ENCODE data around the gene EEIG2. TPM values are rescaled to one million over a fixed set of nuclear protein-coding genes. Genes with fewer than 3 reads are reported as not detected.

The EEIG2 gene
- total RNA-seq, 1 donor from 2014 or later: 5.1 TPM

- DNase-seq (no peak), ATAC-seq (ENCODE audit: poor library complexity) (peak; percentile 59)
- intact Hi-C loops (cut with DNase I): no loop called here
Observed at GRCh38 chr1:108570128-108570527, 10.2 kb downstream of the EEIG2 start.

- no peak for ATAC-seq (ENCODE audit: poor library complexity)
- DNase-seq: no peak
Observed at GRCh38 chr1:108570998-108571401, 11.1 kb downstream of the EEIG2 start.

GRCh38 chr1:108572182-108572581 lies 12.3 kb downstream of the EEIG2 start:
- ATAC-seq (ENCODE audit: poor library complexity) (no peak), DNase-seq (no peak)
- intact Hi-C loops (cut with DNase I): no loop called here

More at GRCh38 chr1:108570998-108571401, 11.1 kb downstream of the EEIG2 start:
- intact Hi-C loops (cut with DNase I): no loop called here

- intact Hi-C loops (cut with DNase I): no loop called here
- no peak for ATAC-seq (ENCODE audit: poor library complexity)
- no peak for DNase-seq
Observed at GRCh38 chr1:108573183-108573582, 13.3 kb downstream of the EEIG2 start.

- DNase-seq (no peak), ATAC-seq (ENCODE audit: poor library complexity) (no peak)
- intact Hi-C loops (cut with DNase I): no loop called here
Observed at GRCh38 chr1:108574008-108574407, 14.1 kb downstream of the EEIG2 start.

GRCh38 chr1:108575375-108575774 lies 15.5 kb downstream of the EEIG2 start:
- intact Hi-C loops (cut with DNase I): no loop called here
- ATAC-seq (ENCODE audit: poor library complexity): no peak
- no peak for DNase-seq

- ATAC-seq (ENCODE audit: poor library complexity) (peak; percentile 51), DNase-seq (no peak)
- intact Hi-C loops (cut with DNase I): no loop called here
Observed at GRCh38 chr1:108583757-108584427, 24.0 kb downstream of the EEIG2 start.

GRCh38 chr1:108584428-108584856 lies 24.5 kb downstream of the EEIG2 start:
- no peak for DNase-seq
- intact Hi-C loops (cut with DNase I): no loop called here

GRCh38 chr1:108585313-108585712 lies 25.4 kb downstream of the EEIG2 start:
- DNase-seq (no peak), ATAC-seq (ENCODE audit: poor library complexity) (no peak)
- intact Hi-C loops (cut with DNase I): no loop called here

More at GRCh38 chr1:108584428-108584856, 24.5 kb downstream of the EEIG2 start:
- ATAC-seq (ENCODE audit: poor library complexity): no peak

GRCh38 chr1:108590441-108590840 lies 30.5 kb downstream of the EEIG2 start:
- intact Hi-C loops (cut with DNase I): loop anchor here (5.0 kb wide), 1 partner anchor 33 kb away; no protein-coding TSS in a partner anchor
- peak; percentile 68 for ATAC-seq (ENCODE audit: poor library complexity)
- DNase-seq: peak; percentile 51

GRCh38 chr1:108590957-108591356 lies 31.1 kb downstream of the EEIG2 start:
- intact Hi-C loops (cut with DNase I): loop anchor here (5.0 kb wide), 1 partner anchor 34 kb away; no protein-coding TSS in a partner anchor
- ATAC-seq (ENCODE audit: poor library complexity): peak; percentile 79
- no peak for DNase-seq

- intact Hi-C loops (cut with DNase I): loop anchor here (5.0 kb wide), 1 partner anchor 34 kb away; no protein-coding TSS in a partner anchor
- DNase-seq (no peak), ATAC-seq (ENCODE audit: poor library complexity) (peak; percentile 63)
Observed at GRCh38 chr1:108591466-108591865, 31.6 kb downstream of the EEIG2 start.

GRCh38 chr1:108592030-108592759 lies 32.3 kb downstream of the EEIG2 start:
- DNase-seq: no peak
- intact Hi-C loops (cut with DNase I): loop anchor here (5.0 kb wide), 1 partner anchor 35 kb away; no protein-coding TSS in a partner anchor
- peak; percentile 19 for ATAC-seq (ENCODE audit: poor library complexity)

GRCh38 chr1:108593448-108593847 lies 33.5 kb downstream of the EEIG2 start:
- DNase-seq (no peak), ATAC-seq (ENCODE audit: poor library complexity) (no peak)
- intact Hi-C loops (cut with DNase I): loop anchor here (5.0 kb wide), 1 partner anchor 36 kb away; no protein-coding TSS in a partner anchor

GRCh38 chr1:108595507-108595906 lies 35.6 kb downstream of the EEIG2 start:
- ATAC-seq (ENCODE audit: poor library complexity) (peak; percentile 45), DNase-seq (no peak)
- intact Hi-C loops (cut with DNase I): no loop called here

- no peak for DNase-seq
- no peak for ATAC-seq (ENCODE audit: poor library complexity)
- intact Hi-C loops (cut with DNase I): no loop called here
Observed at GRCh38 chr1:108597041-108597440, 37.1 kb downstream of the EEIG2 start.

- ATAC-seq (ENCODE audit: poor library complexity) (no peak), DNase-seq (no peak)
- intact Hi-C loops (cut with DNase I): no loop called here
Observed at GRCh38 chr1:108598340-108598739, 38.4 kb downstream of the EEIG2 start.

- intact Hi-C loops (cut with DNase I): no loop called here
- peak; percentile 65 for ATAC-seq (ENCODE audit: poor library complexity)
- DNase-seq: no peak
Observed at GRCh38 chr1:108600504-108600903, 40.6 kb downstream of the EEIG2 start.

- ATAC-seq (ENCODE audit: poor library complexity) (peak; percentile 70), DNase-seq (no peak)
- intact Hi-C loops (cut with DNase I): no loop called here
Observed at GRCh38 chr1:108601708-108602410, 42.0 kb downstream of the EEIG2 start.
